ENCODE measurements around the gene HOXB5.

Gene HOXB5

DNA sequence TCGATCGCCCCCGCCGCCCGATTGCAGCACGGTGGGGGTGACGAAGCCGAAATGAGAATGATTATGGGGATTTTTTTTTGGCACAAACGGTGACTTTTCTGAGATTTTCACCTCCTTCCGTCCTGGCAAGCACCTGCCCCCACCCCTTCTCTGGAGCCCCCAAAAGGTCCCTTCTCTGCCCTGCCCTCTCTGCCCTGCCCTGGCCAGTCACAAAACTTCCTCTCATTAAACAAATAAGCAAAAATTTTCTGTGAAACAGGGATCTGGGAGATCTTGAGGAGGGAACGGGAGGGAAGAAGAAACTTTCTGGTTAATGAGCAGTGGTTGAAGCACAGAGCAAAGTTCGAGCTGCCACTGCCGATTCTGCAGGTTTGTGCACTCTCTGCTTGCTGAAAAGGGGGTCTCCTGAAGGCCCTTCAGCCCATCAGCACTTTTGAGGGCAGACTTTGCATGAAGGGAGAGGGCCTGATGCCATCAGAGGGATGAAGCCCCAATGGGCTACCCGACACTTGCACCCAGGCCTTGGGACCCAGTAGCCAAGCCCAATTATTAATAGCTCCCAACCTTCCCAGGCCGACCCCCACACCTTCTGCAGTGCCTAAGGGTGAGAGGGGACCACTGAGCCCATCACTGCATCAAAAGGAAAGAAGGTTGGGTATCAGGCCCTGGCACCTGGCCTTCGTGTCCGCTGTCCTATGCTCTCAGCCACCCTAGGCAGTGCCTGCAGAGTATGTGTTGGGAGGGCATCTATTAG is 22.6 kb upstream of the HOXB5 start:
- no peak for DNase-seq

DNA sequence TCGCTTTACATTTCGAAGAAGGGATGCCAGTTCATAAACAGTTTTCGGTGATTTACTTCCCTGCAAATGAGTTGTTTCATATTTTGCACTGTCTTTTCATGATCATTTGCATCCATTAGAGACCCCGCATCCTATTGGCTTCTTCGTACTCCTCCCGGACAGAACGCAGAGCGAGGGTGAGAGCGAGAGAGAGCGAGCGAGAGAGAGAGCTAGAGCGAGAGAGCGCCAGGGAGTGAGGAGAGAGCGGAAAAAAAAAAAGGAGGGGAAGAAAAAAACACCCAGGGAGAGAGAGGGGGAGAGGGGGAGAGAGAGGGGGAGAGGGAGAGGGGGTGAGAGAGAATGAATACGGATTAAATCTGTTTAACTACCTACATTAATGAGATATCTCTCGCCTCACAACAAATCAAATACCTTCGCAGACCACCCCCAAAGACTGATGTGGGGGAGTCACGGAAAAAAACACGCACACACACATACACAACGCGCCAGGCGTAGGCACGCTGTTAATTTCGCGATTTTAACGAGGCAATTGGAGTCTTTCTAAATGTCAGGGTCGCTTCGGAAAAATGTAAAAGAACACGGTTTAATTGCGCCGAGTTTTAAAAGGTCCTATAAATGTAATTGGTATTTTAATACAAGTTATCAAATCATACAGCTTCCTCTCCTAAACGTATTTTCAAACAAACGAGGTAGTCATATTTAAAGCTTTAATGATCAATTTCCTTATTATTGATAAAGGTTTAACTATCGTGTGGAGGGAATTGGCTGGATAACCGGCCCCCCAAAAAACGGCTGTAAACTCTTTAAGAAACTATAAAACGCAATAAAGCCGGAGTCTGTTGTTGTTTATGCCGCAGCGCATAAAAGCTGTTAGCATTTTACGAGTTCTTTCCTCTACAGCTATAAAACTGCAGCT is 21.7 kb upstream of the HOXB5 start, which contains the start of gene HOXB8:
Gene HOXB8 (minus strand): TSS at position 246 of the 916 bp plus-strand sequence. CDS start 588 bp downstream, outside the sequence.
- no peak for DNase-seq

DNA sequence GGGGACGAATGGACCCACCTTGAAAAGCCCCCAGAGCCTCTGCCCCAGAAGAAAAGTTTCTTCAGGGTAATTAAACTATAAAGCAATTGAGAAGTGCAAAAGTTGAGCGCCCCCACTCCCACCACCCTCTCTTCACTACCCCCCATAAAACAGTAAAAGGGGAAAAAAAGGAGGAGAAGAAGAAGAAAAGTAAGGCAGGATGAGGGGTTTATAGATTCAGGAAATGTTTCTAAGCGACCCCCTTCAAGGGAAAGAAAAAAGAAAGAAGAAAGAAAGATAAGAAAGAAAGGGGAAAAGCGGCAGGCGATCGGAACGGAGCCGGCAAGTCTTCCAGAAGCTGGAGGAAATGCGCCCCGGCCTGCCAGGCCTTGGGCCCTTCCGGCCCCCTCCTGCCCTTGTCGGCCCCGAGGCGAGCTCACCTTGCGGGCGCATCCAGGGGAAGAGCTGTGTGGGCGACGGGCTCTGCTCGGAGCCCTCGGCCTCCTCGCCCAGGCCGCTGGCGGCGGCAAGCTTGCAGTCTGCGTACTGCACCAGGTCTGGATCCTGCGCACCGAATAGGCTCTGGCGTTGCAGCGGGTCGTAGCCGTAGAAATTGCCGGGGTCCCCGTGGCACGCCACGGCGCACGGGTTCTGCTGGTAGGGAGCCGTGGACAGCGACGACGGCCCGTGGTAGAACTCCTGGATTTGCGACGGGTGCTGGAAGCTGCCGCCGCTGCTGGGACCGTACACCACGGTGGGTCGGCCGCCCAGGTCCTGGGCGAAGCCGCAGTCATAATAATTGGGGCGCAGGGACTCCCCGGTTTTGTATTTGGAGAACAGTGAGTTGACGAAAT is 20.5 kb upstream of the HOXB5 start:
- DNase-seq: peak in 1 of 4 experiments; percentile 44

DNA sequence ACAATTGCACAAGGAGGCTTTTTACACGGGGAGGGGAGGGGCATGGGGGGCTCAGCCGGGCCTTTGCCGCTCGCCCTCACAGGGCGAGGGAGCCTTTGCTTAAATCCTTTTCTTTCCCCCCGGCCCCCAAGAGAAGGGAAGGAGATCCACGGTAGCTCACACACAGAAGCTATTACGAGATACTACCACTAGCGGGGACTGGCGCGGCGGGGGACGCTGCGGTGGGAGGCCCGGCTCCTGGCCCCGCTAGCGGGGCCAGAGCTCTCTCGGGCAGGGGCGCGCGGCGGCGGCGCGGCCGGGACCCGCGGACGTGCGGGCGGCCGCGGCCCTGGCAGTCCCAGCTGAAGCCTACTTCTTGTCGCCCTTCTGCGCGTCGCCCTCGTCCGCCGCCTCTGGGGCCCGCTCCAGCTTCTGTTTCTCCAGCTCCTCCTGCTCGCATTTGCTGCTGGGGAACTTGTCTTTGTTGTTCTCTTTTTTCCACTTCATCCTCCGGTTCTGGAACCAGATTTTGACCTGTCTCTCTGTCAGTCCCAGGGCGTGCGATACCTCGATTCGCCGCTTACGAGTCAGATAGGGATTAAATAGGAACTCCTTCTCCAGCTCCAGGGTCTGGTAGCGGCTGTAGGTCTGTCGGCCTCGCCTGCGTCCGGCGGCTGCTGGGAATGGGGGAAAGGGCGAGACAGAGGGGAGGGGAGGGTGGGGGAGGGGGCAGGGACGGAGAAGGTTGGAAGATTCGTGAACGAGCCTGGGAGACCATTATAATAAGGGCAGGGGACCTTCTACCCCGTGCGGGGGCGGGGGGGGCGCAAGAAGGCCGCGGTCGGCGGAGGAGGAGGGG is 19.5 kb upstream of the HOXB5 start:
- peak; percentile 35 to 69 (median 56) for DNase-seq

DNA sequence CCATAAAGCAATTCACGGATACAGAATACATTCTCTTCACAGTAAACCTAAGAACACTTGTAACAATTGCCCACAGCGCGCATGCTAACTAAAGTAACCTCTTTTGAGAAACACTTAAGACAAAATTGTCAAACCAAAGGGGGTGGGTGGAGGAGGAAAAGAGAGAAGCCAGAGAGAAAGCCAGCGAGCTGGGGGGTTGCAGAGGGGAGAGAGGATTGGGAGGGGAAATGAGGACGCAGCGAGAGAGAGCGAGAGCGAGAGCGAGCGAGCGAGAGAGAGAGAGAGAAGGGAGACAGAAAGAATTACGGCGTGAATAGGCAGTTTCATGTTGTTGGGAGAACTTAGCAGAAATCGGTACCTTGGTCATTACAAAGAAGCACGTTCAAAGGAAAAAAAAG is 18.9 kb upstream of the HOXB5 start:
- DNase-seq: no peak

DNA sequence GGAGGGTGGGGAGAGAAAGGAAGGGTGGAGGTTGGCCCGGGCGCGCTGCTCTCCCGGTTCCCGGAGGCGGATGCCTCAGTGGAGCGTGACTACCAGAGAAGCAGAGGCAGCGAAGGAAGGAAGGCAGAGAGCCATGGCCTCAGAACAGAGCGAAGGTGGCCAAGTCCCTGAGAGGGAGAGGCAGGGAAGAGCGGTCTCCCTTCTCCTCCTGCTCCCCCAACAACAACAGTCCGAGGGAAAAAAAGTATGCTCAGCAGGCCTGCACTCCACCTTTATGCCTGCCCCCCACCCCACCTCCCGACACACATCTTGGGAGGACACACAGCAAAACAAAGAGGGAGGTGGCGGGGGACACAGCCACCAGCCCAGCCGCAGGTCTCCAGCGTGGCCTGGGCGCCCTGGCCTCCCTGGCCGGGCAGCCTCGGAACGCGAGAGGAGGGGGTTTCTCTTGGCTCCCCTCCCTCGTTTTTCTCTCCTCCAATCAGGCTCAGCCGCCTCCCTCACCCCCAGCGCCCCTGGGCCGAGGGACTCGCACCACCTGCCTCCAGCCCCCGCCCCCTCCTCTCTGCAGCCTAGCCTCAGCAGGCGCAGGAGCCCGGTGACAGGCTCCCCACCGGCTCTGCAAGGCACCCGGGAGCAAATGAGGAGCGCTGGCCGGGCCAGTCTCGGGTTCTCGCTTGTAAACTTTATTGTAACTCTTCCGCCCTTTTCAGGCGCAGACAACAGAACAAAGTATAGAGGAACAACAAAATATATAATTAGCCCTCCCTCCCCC is 18.3 kb upstream of the HOXB5 start:
- peak in 1 of 4 experiments; percentile 33 for DNase-seq

DNA sequence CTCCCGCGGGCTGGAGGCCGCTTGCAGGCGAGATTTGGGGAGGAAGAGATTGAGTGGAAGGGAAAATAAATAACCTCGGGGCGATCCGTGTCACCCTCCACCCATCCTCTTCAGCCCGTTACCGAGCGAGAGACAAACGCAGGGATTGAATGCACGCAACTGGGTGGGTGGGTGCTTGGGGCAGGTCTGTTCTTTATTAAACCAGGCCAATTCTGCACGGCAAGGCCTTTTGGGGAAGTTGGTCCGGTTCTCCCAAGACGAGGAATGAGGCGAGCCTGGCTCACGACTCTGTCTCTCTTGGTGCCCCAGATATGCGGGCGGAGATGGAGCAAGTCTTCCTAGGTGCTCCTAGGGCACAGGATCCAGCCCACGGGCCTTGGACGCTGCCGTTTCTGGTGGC is 17.6 kb upstream of the HOXB5 start:
- DNase-seq: peak in 3 of 4 experiments; percentile 37 to 57 (median 56)

DNA sequence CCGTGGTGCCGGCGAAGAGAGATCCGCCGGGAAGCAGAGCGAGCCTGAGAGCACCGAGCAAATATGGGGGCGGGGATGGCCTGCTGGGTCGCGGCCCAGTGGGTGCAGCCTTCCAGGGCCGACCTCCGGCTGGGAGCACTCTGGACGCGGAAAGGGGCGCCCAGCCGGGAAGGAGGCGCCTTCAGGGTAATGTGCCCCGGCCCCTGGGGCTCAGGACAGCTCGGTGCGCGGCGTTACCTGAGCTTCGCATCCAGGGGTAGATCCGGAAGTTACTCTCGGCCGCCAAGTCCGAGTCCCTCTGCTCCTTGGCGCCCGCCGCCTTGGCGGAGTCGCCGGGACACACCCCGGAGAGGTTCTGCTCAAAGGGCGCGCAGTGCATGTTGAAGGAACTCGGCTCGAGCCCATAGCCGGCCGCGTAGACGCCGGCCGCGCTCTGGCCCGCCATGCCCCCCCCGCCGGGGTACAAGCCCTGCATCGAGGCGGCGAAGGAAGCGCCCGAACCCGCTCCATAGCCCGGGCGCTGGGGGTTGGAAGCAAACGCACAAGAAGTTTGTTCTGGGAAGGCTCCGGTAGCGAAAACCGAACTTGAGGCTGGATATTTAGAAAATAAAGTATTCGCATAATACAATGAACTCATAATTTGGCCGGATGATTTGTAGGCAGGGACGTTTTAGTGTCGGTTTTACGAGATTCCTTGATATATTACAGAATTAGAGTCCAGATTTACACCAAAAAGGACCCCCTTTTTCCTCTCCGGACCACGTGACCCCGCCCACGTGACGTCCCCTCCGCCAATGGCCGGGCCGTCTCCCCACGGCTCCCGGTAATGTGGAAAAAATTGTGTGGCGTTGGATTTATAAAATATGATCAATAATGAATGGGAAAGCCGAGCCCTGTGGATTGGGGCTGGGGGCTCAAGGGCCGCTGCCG is 17.0 kb upstream of the HOXB5 start, which contains the start of gene HOXB7:
Gene HOXB7 (minus strand): TSS at position 736 of the 930 bp plus-strand sequence. CDS start 99 bp downstream, at position 637.
- DNase-seq: peak in 3 of 4 experiments; percentile 35 to 73 (median 55)

DNA sequence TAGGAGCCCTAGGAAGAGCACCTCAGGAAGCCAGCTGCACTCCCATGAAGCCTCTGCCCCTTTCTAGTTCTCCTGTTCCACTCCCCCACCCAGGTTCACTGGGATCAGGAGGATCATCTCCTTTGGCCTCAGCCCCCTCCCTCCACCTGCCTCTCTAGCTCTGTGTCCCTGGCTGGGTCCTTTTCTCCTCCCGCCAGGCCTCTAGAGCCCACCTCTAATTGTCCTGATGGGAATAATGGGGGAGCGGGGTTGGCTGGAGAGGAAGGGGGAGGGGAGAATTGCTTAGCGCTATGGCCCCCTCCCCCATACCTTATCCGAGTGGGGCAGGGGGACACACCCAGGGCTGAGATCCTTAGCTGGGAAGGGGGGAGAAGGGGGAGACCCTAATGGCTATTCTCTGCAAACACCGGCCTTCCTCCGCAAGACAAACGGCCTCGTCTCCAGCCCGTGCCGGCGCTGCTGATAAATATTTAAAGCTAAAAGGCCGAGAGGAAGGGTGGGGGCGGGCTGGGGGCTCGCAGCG is 16.2 kb upstream of the HOXB5 start:
- no peak for DNase-seq

DNA sequence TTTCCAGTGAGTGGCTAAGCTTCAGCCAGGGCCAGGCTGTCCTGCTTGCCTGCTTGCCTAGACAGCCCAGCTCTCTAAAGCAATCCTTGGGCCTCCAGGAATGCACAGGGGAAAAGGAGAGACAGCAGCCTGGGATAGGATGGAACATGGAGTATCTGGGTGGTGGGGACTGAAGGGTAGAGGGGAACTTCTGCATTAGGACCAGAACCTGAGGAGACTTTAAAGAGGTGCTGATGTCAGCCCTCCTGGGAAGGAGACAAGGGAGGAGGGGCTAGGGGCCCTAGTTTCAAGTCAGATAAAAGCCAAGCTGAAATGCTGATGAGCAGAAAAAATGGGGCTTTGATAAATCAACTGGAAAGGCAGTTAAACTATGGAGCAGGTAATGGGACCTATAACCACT is 15.5 kb upstream of the HOXB5 start:
- DNase-seq: no peak

DNA sequence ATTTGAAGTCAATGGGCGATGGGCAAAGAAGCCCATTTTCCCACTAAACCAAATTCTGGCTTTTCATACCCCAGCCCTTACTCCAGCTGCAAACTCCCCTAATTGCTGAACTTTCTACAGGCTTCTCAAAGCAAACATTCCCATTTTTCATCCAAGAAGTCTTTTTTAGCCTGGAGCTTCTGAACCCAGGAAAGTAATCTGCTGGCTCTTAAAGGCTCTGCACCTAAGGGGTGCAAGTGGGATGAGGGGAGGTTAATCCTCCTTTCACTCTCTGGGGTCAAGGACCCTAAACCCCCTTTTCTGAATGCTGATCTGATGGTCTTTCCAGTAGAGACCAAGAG is 14.9 kb upstream of the HOXB5 start:
- DNase-seq: no peak

DNA sequence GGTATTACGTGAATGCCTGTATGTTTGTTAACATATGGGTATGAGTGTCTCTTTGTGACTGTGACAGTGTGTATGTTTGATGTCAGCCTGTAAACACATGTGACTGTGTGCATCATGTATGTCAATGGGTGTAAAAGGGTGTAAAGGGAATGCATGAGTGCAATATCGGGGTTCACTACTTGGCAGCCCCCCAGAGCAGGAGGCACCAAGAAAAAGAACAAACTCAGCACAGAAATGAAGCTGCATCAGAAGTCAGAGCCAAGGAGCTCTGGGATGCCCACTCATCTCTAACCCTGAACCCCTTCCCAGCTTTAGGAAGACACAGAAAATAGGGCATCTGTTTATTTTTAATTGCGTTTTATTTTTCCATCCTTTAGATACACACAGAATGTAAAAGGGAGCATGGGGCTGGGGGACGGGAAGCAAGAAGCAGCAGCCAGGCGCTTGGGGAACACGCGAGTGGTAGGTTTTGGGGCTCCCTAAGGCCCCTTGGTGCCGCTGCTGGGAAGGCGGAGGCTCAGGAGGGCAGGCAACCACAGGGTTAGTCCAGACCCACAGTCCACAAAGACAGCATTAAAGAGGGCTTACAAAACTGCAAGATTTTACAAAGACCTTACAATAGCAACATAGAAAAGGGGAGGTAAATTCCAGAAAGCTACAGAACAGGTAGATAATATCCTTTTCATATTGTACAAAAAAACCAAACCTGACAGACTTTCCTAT is 13.5 kb upstream of the HOXB5 start:
- DNase-seq: no peak

DNA sequence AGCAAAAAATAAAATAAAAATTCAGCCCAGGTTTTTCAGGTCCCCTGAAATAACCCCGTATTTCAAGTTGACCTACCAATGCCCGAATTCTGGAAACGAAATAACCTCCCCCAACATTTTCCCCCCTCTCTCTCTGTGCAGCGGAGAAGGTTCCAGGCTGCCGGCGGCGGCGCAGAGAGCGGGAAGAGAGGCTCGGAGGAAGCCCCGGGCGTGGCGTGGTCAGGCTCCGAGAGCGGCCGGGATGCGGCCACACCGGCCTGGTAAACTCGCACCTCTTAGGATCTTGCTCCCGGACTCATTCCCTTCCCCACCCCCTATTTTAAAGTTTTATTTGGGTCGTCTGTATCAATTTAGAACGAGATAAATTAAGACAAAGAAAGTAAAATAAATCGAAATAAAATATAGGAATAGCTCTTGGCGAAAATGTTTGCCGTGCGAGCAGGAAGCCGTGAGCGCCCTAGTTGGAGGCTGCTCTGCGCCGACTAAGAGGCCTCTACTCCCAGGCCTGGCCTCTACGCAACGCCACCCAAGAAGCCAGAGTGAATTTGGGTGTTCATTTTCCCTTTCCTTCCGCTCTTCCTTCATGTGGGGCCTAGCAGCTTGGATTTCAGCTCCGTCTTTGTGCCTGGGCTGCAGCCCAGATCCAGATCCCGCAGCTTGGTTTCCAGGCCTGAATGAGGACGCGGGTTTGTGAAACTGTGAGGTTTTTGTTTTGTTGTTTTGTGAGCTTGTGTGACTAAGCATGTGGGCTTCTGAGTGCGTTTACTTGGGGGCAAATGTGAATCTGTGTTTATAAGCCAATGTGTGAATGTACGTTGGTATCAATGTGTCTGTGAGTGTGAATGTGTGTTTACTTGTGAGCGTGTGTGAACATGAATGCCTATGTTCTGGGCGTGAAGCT is 12.7 kb upstream of the HOXB5 start:
- no peak for DNase-seq

DNA sequence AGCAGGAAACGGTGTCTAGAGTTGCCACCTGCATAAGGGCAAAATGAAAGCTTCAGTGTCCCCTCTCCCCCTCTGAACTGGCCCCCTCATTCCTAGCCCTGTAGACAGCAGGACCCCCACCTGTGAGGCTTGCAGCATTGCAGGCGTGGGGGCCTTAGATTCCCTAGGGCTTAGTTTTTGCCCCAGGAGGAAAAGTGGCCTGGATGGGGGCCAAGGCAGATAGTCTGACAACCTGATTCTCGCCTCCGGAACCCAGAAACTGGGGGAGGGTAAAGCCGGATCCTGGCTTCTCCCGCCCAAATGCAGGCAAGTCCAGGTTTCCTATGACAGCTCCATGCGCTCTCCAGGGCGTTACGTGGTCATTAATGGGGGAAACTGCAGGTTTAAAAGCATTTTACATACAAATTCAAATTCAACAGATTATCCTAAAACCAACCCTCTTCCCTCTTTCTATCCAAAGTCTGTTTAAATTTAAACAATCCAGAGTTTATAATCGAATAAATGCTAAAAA is 11.9 kb upstream of the HOXB5 start:
- DNase-seq: no peak

DNA sequence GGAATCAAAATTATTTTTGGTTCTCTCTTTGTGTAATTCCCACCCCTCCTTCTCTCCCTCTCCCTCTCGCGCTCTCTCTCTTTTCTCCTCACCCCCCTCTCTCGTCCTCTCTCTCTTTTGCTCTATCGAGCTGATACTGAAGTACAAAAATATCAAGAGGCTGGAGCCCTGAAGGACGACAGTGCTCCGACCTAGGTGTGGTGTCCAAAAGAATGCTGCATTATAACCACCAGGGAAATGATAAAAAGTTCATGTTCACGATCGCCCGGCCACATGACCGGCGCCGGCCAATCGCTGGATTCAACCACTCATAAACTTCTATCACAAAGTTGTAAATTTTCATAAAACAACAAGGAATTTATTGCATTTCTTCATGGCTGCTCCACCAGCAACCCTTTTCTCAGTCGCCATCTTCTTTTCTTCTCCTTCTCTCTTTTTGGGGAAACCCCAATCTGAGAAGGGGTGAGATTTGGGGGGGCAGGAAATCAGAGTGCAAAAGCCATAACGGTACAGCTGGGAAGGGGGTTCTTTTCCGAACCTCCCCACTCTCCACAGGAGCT is 11.3 kb upstream of the HOXB5 start, which contains the start of gene HOXB6:
Gene HOXB6 (minus strand): TSS at position 217 of the 560 bp plus-strand sequence. CDS start 6,836 bp downstream, outside the sequence.
- no peak for DNase-seq

DNA sequence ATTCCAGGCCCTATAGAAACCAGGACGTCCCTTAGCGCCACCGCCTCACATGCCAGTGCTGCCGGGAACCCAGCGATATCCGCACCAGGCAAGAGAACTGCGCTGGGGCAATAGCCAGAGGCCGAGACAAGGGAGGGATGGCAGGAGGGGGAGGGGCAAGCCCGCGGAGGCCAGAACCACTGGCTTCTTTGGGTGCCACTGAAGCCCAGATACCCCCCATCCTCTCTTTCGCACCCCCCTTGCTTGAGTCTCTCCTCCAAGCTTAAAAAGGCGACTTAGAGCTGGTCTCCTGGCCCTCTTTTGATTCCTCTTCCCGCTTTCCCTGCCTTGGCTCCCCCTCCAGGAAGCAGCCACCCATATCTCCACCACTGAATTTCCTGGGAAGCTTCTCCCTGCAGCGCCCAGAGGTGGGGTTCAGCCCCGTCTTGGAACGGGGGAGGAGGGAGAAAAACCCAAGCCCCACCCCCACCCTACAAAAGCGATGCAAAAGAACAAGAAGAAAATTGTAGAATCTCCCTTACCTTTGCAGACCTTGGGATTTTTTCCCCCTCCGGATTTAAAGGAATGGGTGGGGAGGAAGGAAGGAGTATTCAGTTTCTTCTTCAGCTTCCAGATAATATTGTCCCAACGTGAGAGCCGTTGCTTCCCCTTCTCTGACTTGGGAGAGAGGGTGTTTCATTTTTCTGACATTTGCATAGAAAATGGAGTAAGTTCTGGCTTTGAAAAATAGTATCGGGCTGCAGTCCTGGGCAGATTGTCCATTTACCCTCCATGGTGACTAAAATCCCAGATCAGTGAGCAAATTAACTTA is 10.6 kb upstream of the HOXB5 start:
- no peak for DNase-seq

Measured in suppressor macrophage (primary cell).